NCI-H748 (cell line): ENCODE measurements around the gene NKTR.
"Not testable (repeated sequence)": the region's sequence is repeated elsewhere in the genome, so short reads cannot be mapped to it uniquely, and the experiment has no call there.

Experiments
- DNase-seq: peaks from one replicate; lab custom pipeline; 2025; ENCODE audit not compliant: unreplicated experiment; lab: John Stamatoyannopoulos, UW

NKTR gene

GRCh38 chr3:42600111-42600957 lies at the start of gene NKTR:
Gene NKTR, plus strand, starts transcription at chr3:42600686. Its CDS starts 321 bp downstream, at chr3:42601007.
- peak; percentile 98 for DNase-seq

GRCh38 chr3:42552830-42553229 lies 47.7 kb upstream of the NKTR start:
- no peak for DNase-seq

- no peak for DNase-seq
Observed at GRCh38 chr3:42556089-42556632, 44.3 kb upstream of the NKTR start.

GRCh38 chr3:42556817-42557216 lies 43.7 kb upstream of the NKTR start:
- DNase-seq, result not testable (repeated sequence)

GRCh38 chr3:42557854-42558253 lies 42.6 kb upstream of the NKTR start:
- DNase-seq, result no peak

GRCh38 chr3:42562047-42562907 lies 38.2 kb upstream of the NKTR start:
- DNase-seq, result no peak

GRCh38 chr3:42569593-42570142 lies 30.8 kb upstream of the NKTR start:
- no peak for DNase-seq

- DNase-seq, result peak; percentile 36
Observed at GRCh38 chr3:42572278-42572677, 28.2 kb upstream of the NKTR start.

- DNase-seq, result no peak
Observed at GRCh38 chr3:42575137-42575741, 25.2 kb upstream of the NKTR start.

- no peak for DNase-seq
Observed at GRCh38 chr3:42578054-42578453, 22.4 kb upstream of the NKTR start.

- not testable (repeated sequence) for DNase-seq
Observed at GRCh38 chr3:42579346-42579745, 21.1 kb upstream of the NKTR start.

- DNase-seq, result no peak
Observed at GRCh38 chr3:42581400-42581708, 19.1 kb upstream of the NKTR start.

- peak; percentile 95 for DNase-seq
Observed at GRCh38 chr3:42581709-42582473, 18.6 kb upstream of the NKTR start, which contains the start of gene SEC22C. Gene SEC22C, minus strand, starts transcription at chr3:42581967. Its CDS starts 12,921 bp downstream, at chr3:42569046.

GRCh38 chr3:42582474-42583070 lies 17.9 kb upstream of the NKTR start:
- DNase-seq, result no peak

- DNase-seq, result no peak
Observed at GRCh38 chr3:42588625-42589024, 11.9 kb upstream of the NKTR start.

GRCh38 chr3:42589382-42590109 lies 10.9 kb upstream of the NKTR start:
- DNase-seq, result peak; percentile 19

- peak; percentile 37 for DNase-seq
Observed at GRCh38 chr3:42590989-42591756, 9.3 kb upstream of the NKTR start.

- no peak for DNase-seq
Observed at GRCh38 chr3:42591811-42592210, 8.7 kb upstream of the NKTR start.
